Measurements from ENCODE around the gene BPGM.

BPGM gene

GRCh38 chr7:134723892-134724291 is 77.2 kb downstream of the BPGM start:
- DNase-seq, result no peak

DNA sequence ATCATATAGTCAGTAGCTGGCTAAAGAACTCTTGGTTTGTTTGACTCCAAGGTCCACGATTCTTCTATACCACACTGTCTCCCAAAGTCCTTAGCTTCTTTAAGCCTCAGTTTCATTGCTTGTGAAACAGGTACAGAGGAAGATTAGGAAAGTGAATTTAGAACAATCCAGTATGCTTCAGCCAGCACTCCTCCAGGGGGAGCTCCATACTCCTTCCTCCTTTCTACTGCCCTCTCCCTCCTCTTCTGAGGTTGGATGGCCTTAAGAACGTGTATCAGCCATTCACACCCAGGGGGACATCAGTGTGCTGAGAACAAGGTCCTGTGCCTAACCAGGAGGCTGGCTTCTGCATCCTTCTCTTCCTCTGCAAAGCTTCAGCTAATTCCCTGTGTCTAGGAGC is 78.0 kb downstream of the BPGM start:
- no peak for DNase-seq

DNA sequence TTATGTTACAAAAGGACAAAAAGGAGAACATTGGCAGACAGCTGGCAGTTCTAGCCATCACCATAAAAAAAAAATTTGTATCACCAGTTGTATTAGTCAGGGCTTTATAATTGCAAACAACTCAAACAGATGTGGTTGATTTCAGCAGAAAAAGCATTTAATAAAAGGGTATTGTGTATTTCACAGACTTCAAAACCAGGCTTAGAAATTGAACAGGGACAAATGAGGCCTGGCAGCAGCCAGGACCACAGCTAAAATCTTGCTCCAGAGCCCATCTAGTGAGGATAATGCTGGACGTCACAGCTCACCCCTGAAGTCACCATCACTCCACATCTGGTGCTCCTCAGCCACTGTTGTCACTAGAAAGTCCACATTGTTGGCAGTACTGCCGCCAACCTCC is 79.9 kb downstream of the BPGM start:
- DNase-seq, result no peak

GRCh38 chr7:134727711-134728110 is 81.1 kb downstream of the BPGM start:
- DNase-seq, result no peak
